ENCODE data around the gene EXOC4. TPM values are rescaled to one million over a fixed set of nuclear protein-coding genes. Genes with fewer than 3 reads are reported as not detected.

EXOC4 gene
- total and polyA plus RNA-seq, 2 of the 8 experiments (the other 6 are each of a cell fraction or from before 2014, with no cell fraction given), result 27.0 to 67.3 TPM

DNA sequence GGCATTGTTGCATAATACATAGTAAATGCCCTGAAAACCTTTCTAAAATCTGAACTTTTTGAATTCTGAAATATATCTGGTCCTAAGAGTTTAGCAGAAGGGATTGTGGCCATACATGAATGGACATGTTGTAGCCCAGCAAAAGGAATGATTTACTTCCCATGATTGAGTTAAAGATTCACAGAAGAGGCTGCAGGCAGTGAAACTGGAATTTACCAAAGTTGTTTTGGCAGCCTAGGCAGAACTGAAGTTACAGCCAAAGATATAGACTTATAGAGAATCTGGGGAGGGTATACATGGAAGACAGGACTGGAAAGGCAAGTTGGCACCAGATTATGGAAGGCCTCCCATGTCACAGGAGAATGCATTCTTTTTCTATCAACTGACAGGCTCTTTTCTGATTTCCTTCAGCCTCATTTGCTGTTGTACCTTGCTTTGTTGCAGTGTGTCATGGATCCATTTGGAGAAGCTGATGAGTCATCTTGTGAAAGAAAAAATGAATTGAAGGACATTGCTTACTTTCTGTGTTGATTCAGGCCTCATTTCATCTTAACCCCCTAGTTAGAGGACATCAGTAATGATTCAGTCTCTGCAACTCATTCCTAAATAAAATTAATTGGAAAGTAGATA lies 518.1 kb downstream of the EXOC4 start:
- ChIA-PET CTCF (ENCODE audit: partially characterized antibody) (interaction anchor here (1.2 kb wide), 1 partner anchor 83 kb away, joined by 3 read pairs; no protein-coding TSS in a partner anchor), POLR2A (ENCODE audit: partially characterized antibody) (interaction anchor here (0.6 kb wide), 1 partner anchor 269 kb away, joined by 4 read pairs; no protein-coding TSS in a partner anchor)
- H3K18ac ChIP-seq (ENCODE audit: extremely low read depth, low read length), result no peak overlapping the region
- no peak overlapping the region for H4K8ac ChIP-seq (ENCODE audit: extremely low read depth, insufficient read depth, low read length)
- no peak overlapping the region for H3K4ac ChIP-seq (replicated peaks; ENCODE audit: insufficient read length, low read depth, low read length)
- H2BK12ac ChIP-seq (ENCODE audit: low read depth, low read length), result no peak overlapping the region
- no peak overlapping the region for H3K4me3 ChIP-seq (ENCODE audit: extremely low read depth in 1 of 4, insufficient read depth in 2 of 4, low read depth in 3 of 4, low read length in 4 of 4)
- H3K23me2 ChIP-seq (ENCODE audit: low read depth, low read length), result no peaks in the 10 kb centered on the region
- H2AK5ac ChIP-seq (ENCODE audit: low read depth, low read length), result no peak overlapping the region
- H2BK20ac ChIP-seq (ENCODE audit: low read length), result no peak overlapping the region
- H3K56ac ChIP-seq (replicated peaks; ENCODE audit: insufficient read length, low read depth, low read length), result no peak overlapping the region
- no peak overlapping the region for H3K9ac ChIP-seq (replicated peaks in 1 of 4; ENCODE audit: extremely low read depth in 1 of 4, low read depth in 3 of 4, low read length in 3 of 4)
- H4K5ac ChIP-seq (ENCODE audit: insufficient read length, low read depth, low read length), result no peak overlapping the region
- no peak overlapping the region for H3K4me2 ChIP-seq (ENCODE audit: insufficient read depth in 1 of 2, low read depth in 2 of 2, low read length in 2 of 2)
- no peak for DNase-seq (ENCODE audit: low read depth in 1 of 2, low spot score in 2 of 2)
- no peaks in the 10 kb centered on the region for H3K9me3 ChIP-seq (ENCODE audit: insufficient read depth in 2 of 2, low read depth in 1 of 2, low read length in 1 of 2)
- H3K79me1 ChIP-seq (ENCODE audit: low read depth, low read length), result no peaks in the 10 kb centered on the region
- H3K23ac ChIP-seq (ENCODE audit: insufficient read length), result no peak overlapping the region
- no peak overlapping the region for H2BK5ac ChIP-seq (ENCODE audit: low read depth, low read length)
- no peak overlapping the region for H3K14ac ChIP-seq (ENCODE audit: insufficient read length)
- no peaks in the 10 kb centered on the region for H3K79me2 ChIP-seq (ENCODE audit: control insufficient read depth in 1 of 2, insufficient read depth in 2 of 2, low read length in 2 of 2)
- no peak overlapping the region for H2BK15ac ChIP-seq (ENCODE audit: low read length)
- H2AFZ ChIP-seq (ENCODE audit: low read length), result no peak overlapping the region
- H4K20me1 ChIP-seq (replicated peaks in 1 of 2; ENCODE audit: control insufficient read depth in 1 of 2, insufficient read depth in 2 of 2, low read length in 2 of 2), result no peaks in the 10 kb centered on the region
- no peak for FAIRE-seq
- no peak overlapping the region for H3K27ac ChIP-seq (ENCODE audit: low read depth, low read length)
- no peak overlapping the region for H2BK120ac ChIP-seq (replicated peaks; ENCODE audit: low read depth, low read length)
- H4K91ac ChIP-seq (replicated peaks; ENCODE audit: insufficient read length, low read length), result no peak overlapping the region
- no peaks in the 10 kb centered on the region for H3K27me3 ChIP-seq (replicated peaks in 1 of 4; ENCODE audit: control insufficient read depth in 3 of 4, extremely low read depth in 1 of 4, insufficient read depth in 3 of 4, low read length in 3 of 4)
- H3K4me1 ChIP-seq (replicated peaks in 1 of 4; ENCODE audit: control insufficient read depth in 3 of 4, insufficient read depth in 4 of 4, low read length in 3 of 4), result peaks cover 0 to 2% (median 0%) of the 10 kb centered on the region in 4 experiments; a peak in 1 of 7 replicates
- no peaks in the 10 kb centered on the region for H3K36me3 ChIP-seq (ENCODE audit: control insufficient read depth in 2 of 4, insufficient read depth in 4 of 4, low read length in 3 of 4)
- TF ChIP-seq EGR1 (IDR thresholded peaks at IDR 0.05; ENCODE audit: borderline replicate concordance, low read depth, low read length), result no peak
- no peak for TF ChIP-seq HDAC2 (IDR thresholded peaks at IDR 0.05; ENCODE audit: borderline replicate concordance in 1 of 2, low read depth in 2 of 2, low read length in 2 of 2)
- no peak for TF ChIP-seq TBP (IDR thresholded peaks at IDR 0.05; ENCODE audit: low read depth, low read length)
- TF ChIP-seq, protein P1, sequence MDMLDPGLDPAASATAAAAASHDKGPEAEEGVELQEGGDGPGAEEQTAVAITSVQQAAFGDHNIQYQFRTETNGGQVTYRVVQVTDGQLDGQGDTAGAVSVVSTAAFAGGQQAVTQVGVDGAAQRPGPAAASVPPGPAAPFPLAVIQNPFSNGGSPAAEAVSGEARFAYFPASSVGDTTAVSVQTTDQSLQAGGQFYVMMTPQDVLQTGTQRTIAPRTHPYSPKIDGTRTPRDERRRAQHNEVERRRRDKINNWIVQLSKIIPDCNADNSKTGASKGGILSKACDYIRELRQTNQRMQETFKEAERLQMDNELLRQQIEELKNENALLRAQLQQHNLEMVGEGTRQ (IDR thresholded peaks at IDR 0.05; ENCODE audit: low read length), result no peak
- no peak for TF ChIP-seq RFX5 (IDR thresholded peaks at IDR 0.05; ENCODE audit: borderline replicate concordance, low read depth, low read length)
- TF ChIP-seq CEBPB (IDR thresholded peaks at IDR 0.05; ENCODE audit: low read depth, low read length), result no peak
- no peak for TF ChIP-seq GABPA (IDR thresholded peaks at IDR 0.05; ENCODE audit: borderline replicate concordance, insufficient read depth, low read length)
- no peak for TF ChIP-seq EP300 (IDR thresholded peaks at IDR 0.05; ENCODE audit: borderline replicate concordance in 1 of 2, low read depth in 2 of 2, low read length in 2 of 2)
- no peak for TF ChIP-seq GTF2F1 (IDR thresholded peaks at IDR 0.05; ENCODE audit: borderline replicate concordance, low read depth, low read length)
- TF ChIP-seq EZH2 (IDR thresholded peaks at IDR 0.05; ENCODE audit: low read depth, low read length, severe bottlenecking), result no peak
- no peak for TF ChIP-seq ASH2L (IDR thresholded peaks at IDR 0.05; ENCODE audit: low read length)
- TF ChIP-seq KDM5A (IDR thresholded peaks at IDR 0.05; ENCODE audit: low read length), result no peak
- TF ChIP-seq TAF1 (IDR thresholded peaks at IDR 0.05; ENCODE audit: low read depth, low read length), result no peak
